Fibroblast of lung (primary cell): ENCODE data around the gene KCNH2. TPM values are rescaled to one million over a fixed set of nuclear protein-coding genes. Genes with fewer than 3 reads are reported as not detected.

Experiments used
- DNase-seq, 2 donors: peaks; one replicate each; pipeline versions ENCODE4 v3.0.0 to v3.0.0-alpha.2; 2010; ENCODE audit warnings: low read depth in 2 of 2
- H2AFZ ChIP-seq: 2 replicates; pipeline ENCODE4 v1.5.1; 2012; ENCODE audit warnings: low read length, control low read depth, inconsistent platforms
- H3K27ac ChIP-seq: 2 replicates; pipeline ENCODE4 v1.5.1; 2011; ENCODE audit warnings: low read length, control low read depth; ENCODE audit not compliant: insufficient read depth
- H3K27me3 ChIP-seq: 2 replicates; pipeline ENCODE4 v1.5.1; 2011; ENCODE audit warnings: mild to moderate bottlenecking, low read length; ENCODE audit not compliant: control insufficient read depth, insufficient read depth
- H3K36me3 ChIP-seq: 2 replicates; pipeline ENCODE4 v1.5.1; 2011; ENCODE audit warnings: low read length; ENCODE audit not compliant: control insufficient read depth, insufficient read depth
- H3K4me1 ChIP-seq: 2 replicates; pipeline ENCODE4 v1.5.1; 2011; ENCODE audit warnings: low read length; ENCODE audit not compliant: control insufficient read depth, insufficient read depth; ENCODE audit errors: extremely low read depth
- H3K4me2 ChIP-seq: 2 replicates; pipeline ENCODE4 v1.5.1; 2011; ENCODE audit warnings: low read length, control low read depth; ENCODE audit not compliant: insufficient read depth; ENCODE audit errors: extremely low read depth
- H3K4me3 ChIP-seq, 4 experiments: fragments of 200-600 bp in 1 of 4; sonication (generic) in 1 of 4; replicated peaks in 1 of 4; 2 replicates each; pipeline ENCODE4 v1.5.1; 2011 to 2016; ENCODE audit warnings: low read length in 4 of 4, low read depth in 3 of 4, mild to moderate bottlenecking in 3 of 4, control low read depth in 2 of 4, inconsistent platforms in 1 of 4, mixed read lengths in 1 of 4; ENCODE audit not compliant: insufficient read depth in 1 of 4; ENCODE audit errors: control extremely low read depth in 1 of 4
- H3K79me2 ChIP-seq: 2 replicates; pipeline ENCODE4 v1.5.1; 2012; ENCODE audit warnings: mild to moderate bottlenecking, low read length, inconsistent platforms; ENCODE audit not compliant: control insufficient read depth, insufficient read depth
- H3K9ac ChIP-seq: 2 replicates; pipeline ENCODE4 v1.5.1; 2011; ENCODE audit warnings: mild to moderate bottlenecking, low read length, control low read depth; ENCODE audit not compliant: insufficient read depth
- H3K9me3 ChIP-seq: 2 replicates; pipeline ENCODE4 v1.5.1; 2012; ENCODE audit warnings: low read depth, low read length; ENCODE audit not compliant: control insufficient read depth, insufficient read depth
- H4K20me1 ChIP-seq: 2 replicates; pipeline ENCODE4 v1.5.1; 2011; ENCODE audit warnings: low read length; ENCODE audit not compliant: control insufficient read depth, insufficient read depth; ENCODE audit errors: extremely low read depth
- CTCF ChIP-seq, 2 donors: IDR thresholded peaks in 1 of 2; conservative IDR thresholded peaks in 1 of 2; 1 replicate in 1 of 2; 2 replicates in 1 of 2; pipeline ENCODE4 v1.5.1; 2011 to 2012; ENCODE audit warnings: low read length in 2 of 2, control low read depth in 1 of 2, inconsistent platforms in 1 of 2, low read depth in 1 of 2, mild to moderate bottlenecking in 1 of 2
- EZH2 ChIP-seq: IDR thresholded peaks from 2 replicates; pipeline ENCODE4 v1.5.1; 2012; ENCODE audit warnings: low read length, control low read depth, mild to moderate bottlenecking; ENCODE audit errors: missing control alignments
- polyA plus RNA-seq, 2 donors: library from polyadenylated mRNA; depleted of rRNA in 1 of 2; stranded (reverse) in 1 of 2; unstranded in 1 of 2; fragments of >200 nt; gene quantifications; 2 replicates each; pipeline ENCODE4 v1.2.1, GENCODE V29; 2011 to 2012; ENCODE audit warnings: missing spikeins in 1 of 2
- total RNA-seq: library from RNA; depleted of rRNA; stranded (reverse); fragments of >200 nt; gene quantifications from 2 replicates; pipeline ENCODE4 v1.2.1, GENCODE V29; 2014

Gene KCNH2
- total and polyA plus RNA-seq, 2 donors (not counting 1 experiment from before 2014, with no cell fraction given) = 0.15 to 6.1 TPM

DNA sequence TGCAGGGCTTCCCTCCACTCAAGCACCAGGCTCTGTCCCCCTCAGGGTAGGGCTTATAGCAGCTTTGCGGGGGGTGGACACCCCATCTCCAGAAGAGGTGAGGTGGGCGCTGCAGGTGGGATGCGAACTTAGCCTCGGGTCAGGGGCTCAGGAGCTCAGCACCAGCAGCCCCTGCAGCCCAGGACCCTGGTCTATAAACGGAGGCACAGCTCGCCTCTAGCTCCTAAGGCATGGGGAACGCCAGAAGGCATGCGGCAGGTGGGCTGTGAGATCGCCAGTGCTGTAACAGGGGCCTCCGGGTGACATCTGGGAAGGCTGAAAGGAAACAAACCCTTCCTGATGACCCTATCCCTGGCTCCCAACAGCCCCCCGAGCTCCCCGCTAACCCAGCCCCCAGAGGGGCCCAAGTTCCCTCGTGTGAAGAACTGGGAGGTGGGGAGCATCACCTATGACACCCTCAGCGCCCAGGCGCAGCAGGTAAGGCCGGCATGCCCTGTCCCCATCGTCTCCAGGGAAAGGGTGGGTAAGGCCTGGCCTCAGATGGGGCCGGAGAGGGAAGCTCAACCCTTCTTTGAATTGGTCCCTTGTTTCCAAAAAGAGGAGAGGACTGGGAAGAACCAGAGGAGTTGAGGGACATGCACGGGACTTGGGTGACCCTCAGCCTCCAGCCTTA, 16.9 kb upstream of the KCNH2 start:
- H3K4me2 ChIP-seq = no peak overlapping the region
- no peak overlapping the region for H3K4me3 ChIP-seq
- H3K9ac ChIP-seq = no peak overlapping the region
- H3K27me3 ChIP-seq = no peaks in the 10 kb centered on the region
- no peak overlapping the region for H3K27ac ChIP-seq
- H3K79me2 ChIP-seq = no peaks in the 10 kb centered on the region
- H3K36me3 ChIP-seq = no peaks in the 10 kb centered on the region
- TF ChIP-seq CTCF (conservative IDR thresholded peaks at IDR 0.05 in 1 of 2, IDR thresholded peaks at IDR 0.05 in 1 of 2; ENCODE audit: low read depth in 1 of 2, low read length in 2 of 2) (no peak), EZH2 (no peak)
- H3K9me3 ChIP-seq = no peaks in the 10 kb centered on the region
- H2AFZ ChIP-seq = no peak overlapping the region
- H3K4me1 ChIP-seq = no peaks in the 10 kb centered on the region
- DNase-seq = no peak
- no peaks in the 10 kb centered on the region for H4K20me1 ChIP-seq

DNA sequence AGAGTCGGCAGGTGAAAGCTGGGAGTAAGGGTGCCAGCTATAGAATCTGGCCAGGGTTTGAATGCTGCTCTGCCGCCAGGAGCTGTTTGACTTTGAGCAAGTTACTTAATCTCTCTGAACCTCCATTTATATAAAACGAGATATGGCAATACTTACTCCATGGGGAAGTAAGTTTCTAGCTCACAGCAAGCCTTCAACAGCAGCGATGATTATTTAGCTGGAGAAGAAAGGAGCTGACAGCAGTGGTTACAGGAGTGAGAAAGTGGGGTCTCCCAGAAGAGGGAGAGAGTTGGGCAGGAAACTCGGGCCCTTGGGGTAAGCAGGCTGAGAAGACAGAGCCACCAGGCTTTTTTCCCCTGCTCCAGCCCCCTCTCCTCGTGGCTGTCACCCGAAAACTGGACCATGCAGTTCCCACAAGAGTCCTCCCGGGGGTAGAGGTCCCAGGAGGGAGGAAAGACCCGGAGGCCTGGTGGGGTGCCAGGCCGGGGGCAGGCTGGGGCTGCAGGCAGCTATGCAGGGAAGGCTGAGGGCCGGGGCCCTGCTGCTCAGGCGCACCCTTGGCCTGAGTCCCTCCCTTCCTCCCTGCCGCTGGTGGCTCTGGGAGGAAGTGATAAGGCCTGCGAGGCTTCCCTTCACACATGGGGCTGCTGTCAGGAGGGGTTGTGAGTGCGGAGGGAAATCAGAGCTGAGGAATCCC, 16.2 kb upstream of the KCNH2 start:
- Histone ChIP-seq H3K36me3 (no peaks in the 10 kb centered on the region), H3K9me3 (no peaks in the 10 kb centered on the region), H3K4me2 (no peak overlapping the region), H3K4me1 (no peaks in the 10 kb centered on the region), H3K4me3 (no peak overlapping the region), H3K9ac (no peak overlapping the region), H3K27ac (no peak overlapping the region), H3K27me3 (no peaks in the 10 kb centered on the region), H3K79me2 (no peaks in the 10 kb centered on the region), H4K20me1 (no peaks in the 10 kb centered on the region), H2AFZ (no peak overlapping the region)
- DNase-seq = no peak
- TF ChIP-seq CTCF (conservative IDR thresholded peaks at IDR 0.05 in 1 of 2, IDR thresholded peaks at IDR 0.05 in 1 of 2; ENCODE audit: low read depth in 1 of 2, low read length in 2 of 2) (no peak), EZH2 (no peak)

- H3K9ac ChIP-seq = no peak overlapping the region
- H3K27ac ChIP-seq = no peak overlapping the region
- no peak for DNase-seq
- no peak overlapping the region for H3K4me2 ChIP-seq
- H2AFZ ChIP-seq = no peak overlapping the region
- no peaks in the 10 kb centered on the region for H4K20me1 ChIP-seq
- H3K4me1 ChIP-seq = no peaks in the 10 kb centered on the region
- H3K9me3 ChIP-seq = no peaks in the 10 kb centered on the region
- no peaks in the 10 kb centered on the region for H3K79me2 ChIP-seq
- H3K4me3 ChIP-seq = no peak overlapping the region
- H3K36me3 ChIP-seq = no peaks in the 10 kb centered on the region
- H3K27me3 ChIP-seq = no peaks in the 10 kb centered on the region
- TF ChIP-seq CTCF (conservative IDR thresholded peaks at IDR 0.05 in 1 of 2, IDR thresholded peaks at IDR 0.05 in 1 of 2; ENCODE audit: low read depth in 1 of 2, low read length in 2 of 2) (no peak), EZH2 (no peak)
These were observed 15.4 kb upstream of the KCNH2 start for GRCh38 chr7:150993511-150993910.
